ENCODE data around the gene ZNF775.

ZNF775 gene

GRCh38 chr7:150415161-150416153 is 36.3 kb downstream of the ZNF775 start:
- no peak for DNase-seq

- DNase-seq: no peak
These were observed 38.1 kb downstream of the ZNF775 start for GRCh38 chr7:150417239-150417638.

- no peak for DNase-seq
These were observed 38.7 kb downstream of the ZNF775 start for GRCh38 chr7:150417863-150418262.

- no peak for DNase-seq
These were observed 41.1 kb downstream of the ZNF775 start for GRCh38 chr7:150420242-150420641.

GRCh38 chr7:150420987-150421674 is 42.0 kb downstream of the ZNF775 start:
- peak; percentile 34 for DNase-seq

GRCh38 chr7:150421831-150422230 is 42.7 kb downstream of the ZNF775 start:
- no peak for DNase-seq

- no peak for DNase-seq
These were observed 46.5 kb downstream of the ZNF775 start for GRCh38 chr7:150425670-150426069.

GRCh38 chr7:150428671-150429451 is 49.7 kb downstream of the ZNF775 start:
- DNase-seq: peak; percentile 46

- DNase-seq: no peak
These were observed 50.6 kb downstream of the ZNF775 start for GRCh38 chr7:150429699-150430098.

- DNase-seq: no peak
These were observed 51.4 kb downstream of the ZNF775 start for GRCh38 chr7:150430465-150431085.

GRCh38 chr7:150431839-150432658 is 52.9 kb downstream of the ZNF775 start:
- no peak for DNase-seq

GRCh38 chr7:150432915-150433892 is 54.1 kb downstream of the ZNF775 start:
- DNase-seq: no peak

GRCh38 chr7:150434240-150434639 is 55.1 kb downstream of the ZNF775 start:
- no peak for DNase-seq

- no peak for DNase-seq
These were observed 55.9 kb downstream of the ZNF775 start for GRCh38 chr7:150435047-150435389.

- no peak for DNase-seq
These were observed 56.4 kb downstream of the ZNF775 start for GRCh38 chr7:150435390-150436073.

- DNase-seq: no peak
These were observed 60.8 kb downstream of the ZNF775 start for GRCh38 chr7:150439967-150440366.

- no peak for DNase-seq
These were observed 62.4 kb downstream of the ZNF775 start for GRCh38 chr7:150441524-150441923.

GRCh38 chr7:150442811-150443210 is 63.7 kb downstream of the ZNF775 start:
- no peak for DNase-seq

- DNase-seq: no peak
These were observed 64.8 kb downstream of the ZNF775 start for GRCh38 chr7:150443793-150444540.
